A549 (cell line): ENCODE results near the gene UBAP1L. TPM values are rescaled to one million over a fixed set of nuclear protein-coding genes. Genes with fewer than 3 reads are reported as not detected.

Experiments used
- ATAC-seq, 2 experiments: fragments of 200-7000 bp in 1 of 2; fragments of >200 bp in 1 of 2; cut with Nextera tagmentation in 1 of 2; cut with Tn5 transposase in 1 of 2; 3 replicates each; pipeline versions ENCODE4 v1.8.0 to v1.9.1; 2018 to 2020; ENCODE audit warnings: mild to moderate bottlenecking in 1 of 2, moderate library complexity in 1 of 2
- CTCF ChIA-PET: fragments of 300-600 bp; sonication (Branson Sonifier 250); formaldehyde crosslinking; extraction: SDS; loops from one replicate; lab custom pipeline; 2021; ENCODE audit warnings: antibody characterized with exemption, inconsistent platforms; lab: Yijun Ruan, JAX
- POLR2A ChIA-PET: fragments of 350-600 bp; formaldehyde crosslinking; extraction: SDS; loops from one replicate; lab custom pipeline; 2021; ENCODE audit warnings: antibody characterized with exemption, inconsistent platforms; lab: Yijun Ruan, JAX
- DNase-seq, 2 experiments: peaks; one replicate each; pipeline versions ENCODE4 v3.0.0 to v3.0.0-alpha.2; 2011 to 2016; ENCODE audit warnings: low read depth in 1 of 2, low spot score in 1 of 2
- FAIRE-seq: peaks from 2 replicates; lab custom pipeline; 2011; peaks lifted over from hg19 to GRCh38; lab: Jason Lieb, UNC
- H3K27ac ChIP-seq, 2 experiments: fragments of >200 bp; sonication (Bioruptor Twin); formaldehyde crosslinking; 3 replicates each; pipeline ENCODE4 v1.5.1; 2016 to 2017
- H3K4me1 ChIP-seq: fragments of >200 bp; sonication (Bioruptor Twin); formaldehyde crosslinking; 3 replicates; pipeline ENCODE4 v1.6.1; 2016
- H3K4me2 ChIP-seq: fragments of >200 bp; sonication (Bioruptor Twin); formaldehyde crosslinking; 3 replicates; pipeline ENCODE4 v1.6.1; 2016
- H3K4me3 ChIP-seq: fragments of >200 bp; sonication (Bioruptor Twin); formaldehyde crosslinking; 3 replicates; pipeline ENCODE4 v1.5.1; 2016
- H3K9me3 ChIP-seq: fragments of >200 bp; sonication (Bioruptor Twin); formaldehyde crosslinking; 3 replicates; pipeline ENCODE4 v1.6.1; 2016
- BHLHE40 ChIP-seq: IDR thresholded peaks from 2 replicates; pipeline ENCODE4 v1.6.1; 2012; ENCODE audit warnings: low read depth, low read length, inconsistent platforms
- CBX8 ChIP-seq: fragments of 200-600 bp; sonication (generic); IDR thresholded peaks from 2 replicates; pipeline ENCODE4 v1.6.1; 2016
- CHD4 ChIP-seq: fragments of 200-600 bp; sonication (generic); IDR thresholded peaks from 2 replicates; pipeline ENCODE4 v1.6.1; 2016; ENCODE audit warnings: antibody characterized with exemption, mild to moderate bottlenecking, borderline replicate concordance
- CTCF ChIP-seq: fragments of >200 bp; sonication (Bioruptor Twin); formaldehyde crosslinking; IDR thresholded peaks from 3 replicates; pipeline ENCODE4 v1.5.1; 2016
- E2F6 ChIP-seq: IDR thresholded peaks from 2 replicates; pipeline ENCODE4 v1.6.1; 2012; ENCODE audit warnings: low read depth, borderline replicate concordance
- EHF ChIP-seq: fragments of 250-450 bp; sonication (Bioruptor Pico); IDR thresholded peaks from 2 replicates; pipeline ENCODE4 v1.5.0; 2020; ENCODE audit warnings: mild to moderate bottlenecking
- EHMT2 ChIP-seq: fragments of 200-600 bp; sonication (generic); IDR thresholded peaks from 2 replicates; pipeline ENCODE4 v1.6.1; 2016; ENCODE audit warnings: antibody characterized with exemption, low read depth, mild to moderate bottlenecking, moderate library complexity
- ELK1 ChIP-seq: fragments of 150-350 bp; IDR thresholded peaks from 2 replicates; pipeline ENCODE4 v1.6.1; 2014; ENCODE audit warnings: low read depth, mild to moderate bottlenecking, low read length
- ESRRA ChIP-seq: fragments of 150-350 bp; IDR thresholded peaks from 2 replicates; pipeline ENCODE4 v1.6.1; 2014; ENCODE audit warnings: mild to moderate bottlenecking, low read length, borderline replicate concordance
- FOSB ChIP-seq: fragments of 250-450 bp; sonication (Bioruptor Pico); IDR thresholded peaks from 2 replicates; pipeline ENCODE4 v1.5.0; 2020; ENCODE audit warnings: mild to moderate bottlenecking, moderate library complexity
- GATA3 ChIP-seq: IDR thresholded peaks from 2 replicates; pipeline ENCODE4 v1.6.1; 2012; ENCODE audit warnings: borderline replicate concordance
- HOXA7 ChIP-seq: fragments of 250-450 bp; sonication (Bioruptor Pico); IDR thresholded peaks from 2 replicates; pipeline ENCODE4 v1.5.0; 2020; ENCODE audit warnings: mild to moderate bottlenecking, moderate library complexity
- JUNB ChIP-seq: fragments of >200 bp; sonication (Bioruptor Twin); formaldehyde crosslinking; IDR thresholded peaks from 2 replicates; pipeline ENCODE4 v1.6.1; 2016
- KDM5A ChIP-seq: fragments of 200-600 bp; sonication (generic); IDR thresholded peaks from 2 replicates; pipeline ENCODE4 v1.6.1; 2016; ENCODE audit warnings: antibody characterized with exemption, mild to moderate bottlenecking
- NR3C1 ChIP-seq: fragments of >200 bp; sonication (Bioruptor Twin); formaldehyde crosslinking; IDR thresholded peaks from 3 replicates; pipeline ENCODE4 v1.6.1; 2017
- PHF8 ChIP-seq: fragments of 200-600 bp; sonication (generic); IDR thresholded peaks from 2 replicates; pipeline ENCODE4 v1.6.1; 2016; ENCODE audit warnings: low read depth, mild to moderate bottlenecking, antibody characterized with exemption, moderate library complexity, borderline replicate concordance
- POLR2A ChIP-seq: IDR thresholded peaks from 2 replicates; pipeline ENCODE4 v1.6.1; 2012; ENCODE audit warnings: mild to moderate bottlenecking, low read length
- POLR2AphosphoS2 ChIP-seq: conservative IDR thresholded peaks from 2 replicates; pipeline ENCODE4 v1.6.1; 2012; ENCODE audit warnings: low read length, improper control_type of control experiment, inconsistent platforms
- RAD21 ChIP-seq, 2 experiments: fragments of >200 bp in 1 of 2; sonication (Bioruptor Twin) in 1 of 2; formaldehyde crosslinking in 1 of 2; IDR thresholded peaks in 1 of 2; conservative IDR thresholded peaks in 1 of 2; 2 replicates in 1 of 2; 3 replicates in 1 of 2; pipeline ENCODE4 v1.6.1; 2012 to 2018; ENCODE audit warnings: inconsistent platforms in 1 of 2
- RCOR1 ChIP-seq: fragments of 150-350 bp; IDR thresholded peaks from 2 replicates; pipeline ENCODE4 v1.6.1; 2014; ENCODE audit warnings: antibody characterized with exemption, low read length, low read depth
- RFX5 ChIP-seq: fragments of 450-650 bp; IDR thresholded peaks from 2 replicates; pipeline ENCODE4 v1.7.1; 2014; ENCODE audit warnings: antibody characterized with exemption, mild to moderate bottlenecking, moderate library complexity
- RNF2 ChIP-seq: fragments of 200-600 bp; sonication (generic); IDR thresholded peaks from 2 replicates; pipeline ENCODE4 v1.6.1; 2016; ENCODE audit warnings: low read depth, mild to moderate bottlenecking, antibody characterized with exemption, moderate library complexity, borderline replicate concordance
- TP53 ChIP-seq: fragments of 250-450 bp; sonication (Bioruptor Pico); IDR thresholded peaks from 2 replicates; pipeline ENCODE4 v1.5.0; 2021; ENCODE audit warnings: mild to moderate bottlenecking, moderate library complexity
- ZFP36 ChIP-seq: fragments of 450-650 bp; IDR thresholded peaks from 2 replicates; pipeline ENCODE4 v1.6.1; 2014; ENCODE audit warnings: borderline replicate concordance; ENCODE audit not compliant: partially characterized antibody
- ZNF302 ChIP-seq: fragments of 250-450 bp; sonication (Bioruptor Pico); IDR thresholded peaks from 2 replicates; pipeline ENCODE4 v1.9.0; 2021; ENCODE audit warnings: inconsistent platforms, mild to moderate bottlenecking, moderate library complexity
- WGBS: methylation state at CpG from one replicate; pipeline ENCODE4 v1.1.6; 2017; ENCODE audit errors: missing lambda C conversion rate; 5-methylcytosine and 5-hydroxymethylcytosine counted together
- polyA plus RNA-seq, 4 experiments: library from polyadenylated mRNA; depleted of rRNA in 3 of 4; stranded (reverse); fragments of >200 nt; fragmentation: RNase III in 1 of 4; extraction: RNeasy Plus Mini Kit Qiagen cat#74134 plus additional on column Dnase treatment in 1 of 4; gene quantifications; 2 replicates in 3 of 4; 3 replicates in 1 of 4; pipeline ENCODE4 v1.2.3, GENCODE V29; 2011 to 2017
- TF ChIP-seq, protein P1 (sequence below): IDR thresholded peaks from 2 replicates; pipeline ENCODE4 v1.6.1; 2012
- TF ChIP-seq, protein P2 (sequence below): fragments of >200 bp; sonication (Bioruptor Twin); formaldehyde crosslinking; IDR thresholded peaks from 2 replicates; pipeline ENCODE4 v1.6.1; 2016

The UBAP1L gene
- polyA plus RNA-seq, 2 of the 4 experiments (the other 2 are of a cell fraction) = 0.84 to 0.87 TPM

DNA sequence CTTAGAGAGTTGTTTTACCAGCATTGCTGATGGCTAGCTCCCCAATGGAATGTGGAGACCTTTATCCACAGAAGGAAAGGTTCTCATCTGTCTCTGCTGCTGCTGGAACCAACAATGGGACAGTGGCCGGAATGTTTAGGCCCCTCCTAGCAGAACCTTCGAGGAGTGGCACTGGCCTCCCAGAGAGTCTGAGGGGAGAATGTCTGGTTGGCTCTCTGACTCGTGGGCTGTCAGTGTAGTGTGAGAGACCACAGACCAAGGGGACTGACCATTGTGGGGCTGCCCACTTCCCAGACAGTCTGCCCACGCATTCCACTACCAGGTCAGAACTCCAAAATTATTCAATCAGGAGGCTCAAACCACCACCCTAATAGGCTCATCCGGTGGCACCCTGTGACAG, 52.3 kb downstream of the UBAP1L start:
- Histone ChIP-seq H3K9me3 (no peaks in the 10 kb centered on the region), H3K27ac (peak overlapping the region in 1 of 2 experiments; percentile 25; a peak in 1 of 6 replicates), H3K4me3 (no peak overlapping the region), H3K4me2 (no peak overlapping the region), H3K4me1 (peaks cover 10% of the 10 kb centered on the region)
- DNase-seq = no peak
- no peak for TF ChIP-seq NR3C1
- TF ChIP-seq EHF (CRISPR knock-in tag) = no peak
- ChIA-PET POLR2A (no interaction called here), CTCF (interaction anchor here (0.9 to 33.7 kb wide), 7 partner anchors 8 to 383 kb away, joined by 3 to 1280 read pairs (median 11); partner anchors contain the start of genes KBTBD13, RASL12 and SLC51B)
- 70% methylated on average over 5 of the region's 5 CpGs for WGBS
- no peak for FAIRE-seq
- ATAC-seq = peak in 1 of 2 experiments; percentile 12; a peak in 2 of 6 replicates

GRCh38 chr15:65062061-65062460, 52.9 kb downstream of the UBAP1L start:
- no peaks in the 10 kb centered on the region for H3K9me3 ChIP-seq
- no peak for DNase-seq
- CTCF ChIA-PET = interaction anchor here (0.6 to 33.7 kb wide), 8 partner anchors 8 to 382 kb away, joined by 3 to 1280 read pairs (median 8); partner anchors contain the start of genes KBTBD13, RASL12 and SLC51B
- TF ChIP-seq RAD21 (conservative IDR thresholded peaks at IDR 0.05 in 1 of 2, IDR thresholded peaks at IDR 0.05 in 1 of 2) (no peak), POLR2A (no peak), TP53 (CRISPR knock-in tag) (no peak), FOSB (CRISPR knock-in tag) (no peak), ZFP36 (no peak), CHD4 (no peak), RFX5 (no peak), RNF2 (no peak), HOXA7 (no peak), RCOR1 (no peak), GATA3 (no peak), JUNB (no peak), ZNF302 (CRISPR knock-in tag) (no peak), POLR2AphosphoS2 (no peak)
- TF ChIP-seq, protein P1, sequence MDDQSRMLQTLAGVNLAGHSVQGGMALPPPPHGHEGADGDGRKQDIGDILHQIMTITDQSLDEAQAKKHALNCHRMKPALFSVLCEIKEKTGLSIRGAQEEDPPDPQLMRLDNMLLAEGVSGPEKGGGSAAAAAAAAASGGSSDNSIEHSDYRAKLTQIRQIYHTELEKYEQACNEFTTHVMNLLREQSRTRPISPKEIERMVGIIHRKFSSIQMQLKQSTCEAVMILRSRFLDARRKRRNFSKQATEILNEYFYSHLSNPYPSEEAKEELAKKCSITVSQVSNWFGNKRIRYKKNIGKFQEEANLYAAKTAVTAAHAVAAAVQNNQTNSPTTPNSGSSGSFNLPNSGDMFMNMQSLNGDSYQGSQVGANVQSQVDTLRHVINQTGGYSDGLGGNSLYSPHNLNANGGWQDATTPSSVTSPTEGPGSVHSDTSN = no peak
- POLR2A ChIA-PET = no interaction called here
- ATAC-seq = no peak
- no peak overlapping the region for H3K4me2 ChIP-seq
- no peak overlapping the region for H3K27ac ChIP-seq
- WGBS = 74% methylated on average over 5 of the region's 5 CpGs
- no peak for FAIRE-seq
- H3K4me3 ChIP-seq = no peak overlapping the region
- peaks cover 13% of the 10 kb centered on the region for H3K4me1 ChIP-seq

DNA sequence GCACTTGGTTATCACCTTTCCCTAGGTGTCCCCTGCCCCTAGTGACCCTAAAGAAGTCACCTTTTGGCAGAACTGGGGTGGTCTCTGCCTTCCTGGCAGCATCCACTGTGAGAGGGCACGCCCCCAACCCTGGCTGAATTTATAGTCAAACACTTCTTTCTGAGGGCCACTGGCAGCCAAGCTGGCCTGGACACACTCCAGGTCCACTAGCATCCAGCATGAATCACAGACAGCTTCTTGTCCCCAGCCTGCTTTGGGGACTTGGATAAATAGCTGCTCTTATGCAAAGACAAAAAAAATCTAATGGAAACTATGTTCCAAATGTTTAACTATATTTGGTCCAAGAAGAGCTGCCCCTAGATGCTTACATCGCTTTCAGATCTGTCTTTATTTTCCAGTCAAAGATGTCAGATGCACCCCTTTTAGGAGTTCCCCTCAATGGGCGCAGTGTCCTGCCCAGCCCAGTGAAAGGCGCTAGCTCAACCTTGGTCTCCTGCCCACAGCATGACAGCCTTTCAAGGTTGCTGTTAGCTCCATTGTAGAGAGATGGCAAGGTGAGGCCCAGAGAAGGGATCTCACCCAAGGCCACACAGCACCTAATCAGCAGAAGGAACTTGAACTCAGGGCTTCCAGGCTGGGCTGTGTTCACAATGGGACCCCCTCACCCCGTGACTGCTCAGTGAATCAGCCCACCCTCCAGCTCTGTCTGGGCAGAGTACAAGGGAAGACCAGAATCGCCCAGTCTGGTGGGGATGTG, 54.2 kb downstream of the UBAP1L start:
- DNase-seq = no peak
- ATAC-seq = no peak
- CTCF ChIA-PET = interaction anchor here (0.8 to 33.7 kb wide), 9 partner anchors 6 to 333 kb away, joined by 3 to 1280 read pairs (median 4); partner anchors contain the start of genes KBTBD13, RASL12 and SLC51B
- H3K4me1 ChIP-seq = peaks cover 26% of the 10 kb centered on the region
- WGBS = 76% methylated on average over 6 of the region's 6 CpGs
- no peak overlapping the region for H3K4me3 ChIP-seq
- no peaks in the 10 kb centered on the region for H3K9me3 ChIP-seq
- FAIRE-seq = no peak
- no peak overlapping the region for H3K4me2 ChIP-seq
- no peak for TF ChIP-seq RAD21 (conservative IDR thresholded peaks at IDR 0.05 in 1 of 2, IDR thresholded peaks at IDR 0.05 in 1 of 2)
- no peak for TF ChIP-seq ELK1
- no peak for TF ChIP-seq PHF8
- TF ChIP-seq ZFP36 = no peak
- no peak for TF ChIP-seq EHMT2
- no peak for TF ChIP-seq E2F6
- no peak for TF ChIP-seq BHLHE40
- TF ChIP-seq, protein P2, sequence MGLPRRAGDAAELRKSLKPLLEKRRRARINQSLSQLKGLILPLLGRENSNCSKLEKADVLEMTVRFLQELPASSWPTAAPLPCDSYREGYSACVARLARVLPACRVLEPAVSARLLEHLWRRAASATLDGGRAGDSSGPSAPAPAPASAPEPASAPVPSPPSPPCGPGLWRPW = no peak
- no peak for TF ChIP-seq ESRRA
- TF ChIP-seq RFX5 = no peak
- TF ChIP-seq CTCF = no peak
- no peak for TF ChIP-seq KDM5A
- TF ChIP-seq CHD4 = no peak
- no peak for TF ChIP-seq CBX8
- TF ChIP-seq RNF2 = no peak
- TF ChIP-seq, all 56 proteins: peak for 0
- POLR2A ChIA-PET = no interaction called here
- no peak overlapping the region for H3K27ac ChIP-seq
